Aorta (tissue), 5 donors: ENCODE results near the gene ZNF90. TPM values are rescaled to one million over a fixed set of nuclear protein-coding genes. Genes with fewer than 3 reads are reported as not detected.
A peak's percentile ranks its signal among the peaks of the same experiment; 100 is the strongest.
"Not testable (repeated sequence)": the region's sequence is repeated elsewhere in the genome, so short reads cannot be mapped to it uniquely, and the experiment has no call there.

ENCODE experiments used
- ATAC-seq: fragments of 200-7000 bp; cut with Tn5 transposase; one replicate; pipeline ENCODE4 v1.9.1; 2022; ENCODE audit warnings: moderate library complexity; ENCODE audit not compliant: low FRiP score
- DNase-seq, 2 donors: peaks; one replicate each; pipeline ENCODE4 v3.0.0-alpha.2; 2020
- H3K27ac ChIP-seq, 2 donors: one replicate each; pipeline ENCODE4 v1.5.1; 2013; ENCODE audit warnings: low read length in 2 of 2, mild to moderate bottlenecking in 2 of 2, moderate library complexity in 2 of 2, control low read depth in 1 of 2, inconsistent platforms in 1 of 2, low read depth in 1 of 2
- H3K27me3 ChIP-seq, 2 donors: one replicate each; pipeline ENCODE4 v1.6.1; 2013; ENCODE audit warnings: control low read depth in 1 of 2, low read length in 1 of 2, mild to moderate bottlenecking in 1 of 2, moderate library complexity in 1 of 2; ENCODE audit not compliant: insufficient read depth in 2 of 2, control insufficient read depth in 1 of 2
- H3K36me3 ChIP-seq, 2 donors: one replicate each; pipeline ENCODE4 v1.6.1; 2013; ENCODE audit warnings: control low read depth in 1 of 2, low read length in 1 of 2, mild to moderate bottlenecking in 1 of 2; ENCODE audit not compliant: insufficient read depth in 2 of 2, control insufficient read depth in 1 of 2
- H3K4me1 ChIP-seq, 2 donors: one replicate each; pipeline ENCODE4 v1.6.1; 2013; ENCODE audit warnings: low read length in 2 of 2, control low read depth in 1 of 2, mild to moderate bottlenecking in 1 of 2, moderate library complexity in 1 of 2; ENCODE audit not compliant: insufficient read depth in 2 of 2, control insufficient read depth in 1 of 2
- H3K4me3 ChIP-seq, 2 donors: one replicate each; pipeline ENCODE4 v1.5.1; 2013; ENCODE audit warnings: low read length in 2 of 2, control low read depth in 1 of 2, mild to moderate bottlenecking in 1 of 2
- H3K9me3 ChIP-seq: one replicate; pipeline ENCODE4 v1.6.1; 2013; ENCODE audit warnings: mild to moderate bottlenecking, low read length; ENCODE audit not compliant: control insufficient read depth
- WGBS, 2 donors: extraction: QIAGEN DNeasy Blood & Tissue Kit; methylation state at CpG; one replicate each; pipeline ENCODE4 v1.1.7; 2013; 5-methylcytosine and 5-hydroxymethylcytosine counted together
- intact Hi-C, 2 donors: fragments of 100-400 bp; cut with DNase I; formaldehyde crosslinking; loops; one replicate each; pipeline versions ENCODE4 v1.14.2 to v1.15.0; 2022
- polyA plus RNA-seq, 2 donors: library from polyadenylated mRNA; stranded (reverse); fragments of 200-250 nt; gene quantifications; one replicate each; pipeline ENCODE4 v1.2.3, GENCODE V29; 2013
- total RNA-seq, 2 donors: library from RNA; stranded (reverse); fragmentation: NEBNext Ultra II Directional; extraction: Animal tissue kit (Norgen Biotek cat#: 25700); gene quantifications; one replicate each; pipeline ENCODE4 v1.2.1, GENCODE V29; 2021
- donor health status: healthy with polysubstance abuse.
- donor health status: Bipolar disorder and iron deficiency.
- donor health status: DM: no; HTN: no; CAD: no.
- donor health status: DM: no; HTN: no; CAD: no.
- donor health status: DM: yes; HTN: yes; CAD: no.

Gene ZNF90
- total and polyA plus RNA-seq, 4 donors: 0.25 to 6.5 (median 2.0) TPM

DNA sequence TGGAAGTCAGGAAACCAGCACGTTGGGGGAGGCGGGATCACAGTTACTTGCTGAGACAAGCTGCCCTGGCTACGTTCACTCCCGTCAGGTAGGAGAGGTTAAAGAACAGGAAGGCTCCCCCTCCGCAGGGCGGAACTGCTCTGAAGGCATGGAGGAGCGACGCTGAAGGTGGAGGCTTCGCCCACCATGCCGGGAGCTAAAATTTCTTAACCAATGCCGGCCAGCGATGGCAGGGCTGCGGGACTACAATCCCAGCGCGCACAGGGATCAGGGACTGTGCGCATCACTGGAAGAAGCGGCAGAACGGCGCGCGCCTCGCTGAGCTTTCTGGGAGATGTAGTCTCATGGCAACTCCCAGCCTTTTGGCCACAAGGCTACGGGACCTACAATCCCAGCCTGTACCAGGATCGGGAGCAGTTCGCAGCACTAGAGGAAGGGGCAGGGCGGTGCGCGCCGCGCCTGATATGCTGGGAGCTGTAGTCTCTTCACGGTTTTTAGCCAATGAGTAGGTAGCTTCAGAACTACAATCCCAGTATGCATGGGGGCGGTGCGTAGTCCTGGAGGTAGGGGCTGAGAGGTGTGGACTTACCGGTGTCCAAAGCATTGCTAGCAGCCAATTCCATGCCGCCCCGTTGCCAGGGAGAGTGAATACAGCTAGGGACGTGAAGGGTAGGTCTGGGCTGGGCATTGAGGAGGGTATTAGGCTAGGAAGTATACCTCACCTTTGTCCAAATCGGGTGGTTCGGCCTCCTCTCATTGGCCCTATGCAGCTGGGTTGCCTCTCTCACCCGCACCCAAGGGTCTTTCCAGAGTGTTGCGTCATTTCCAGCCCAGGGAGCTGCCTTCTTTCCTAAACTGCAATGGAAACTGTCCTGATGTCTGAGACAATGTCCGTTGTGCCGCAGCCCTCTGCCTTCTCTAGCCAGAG, 25.7 kb upstream of the ZNF90 start:
- Histone ChIP-seq H3K4me3 (peak overlapping the region; percentile 37 to 51), H3K36me3 (no peaks in the 10 kb centered on the region), H3K4me1 (no peaks in the 10 kb centered on the region), H3K27me3 (no peaks in the 10 kb centered on the region), H3K9me3 (no peaks in the 10 kb centered on the region), H3K27ac (peak overlapping the region in 1 of 2 donors; percentile 73)
- intact Hi-C loops: loop anchor here in 1 of 2 donors (2.0 kb wide), 1 partner anchor 13 kb away; the partner anchor contains the start of gene ZNF682
- 1% methylated on average over 43 of the region's 43 CpGs for WGBS, 2 donors
- DNase-seq (peak; percentile 96 to 97), ATAC-seq (peak; percentile 99)

DNA sequence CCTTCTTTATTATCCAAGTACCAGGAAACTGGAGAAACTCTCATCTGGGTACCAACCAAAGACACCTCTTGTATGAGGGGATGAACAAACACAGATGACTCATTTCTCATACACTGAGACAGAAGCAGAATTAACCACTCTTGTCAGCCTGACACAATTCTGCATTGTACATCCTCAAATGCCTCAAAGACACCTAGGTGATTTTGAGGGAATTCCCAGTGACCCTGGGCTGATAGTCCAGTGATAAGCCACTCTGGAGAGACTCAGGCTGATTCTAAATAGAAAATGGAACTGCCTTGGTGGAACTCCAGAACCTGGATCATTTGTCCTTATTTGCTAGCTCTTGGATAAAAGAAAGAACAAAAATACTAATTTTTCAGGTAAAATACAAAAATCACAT, 19.1 kb upstream of the ZNF90 start:
- ATAC-seq, DNase-seq, H3K4me3 ChIP-seq, H3K4me1 ChIP-seq, H3K9me3 ChIP-seq, H3K27ac ChIP-seq, H3K27me3 ChIP-seq, H3K36me3 ChIP-seq, intact Hi-C loops: not testable (repeated sequence)

DNA sequence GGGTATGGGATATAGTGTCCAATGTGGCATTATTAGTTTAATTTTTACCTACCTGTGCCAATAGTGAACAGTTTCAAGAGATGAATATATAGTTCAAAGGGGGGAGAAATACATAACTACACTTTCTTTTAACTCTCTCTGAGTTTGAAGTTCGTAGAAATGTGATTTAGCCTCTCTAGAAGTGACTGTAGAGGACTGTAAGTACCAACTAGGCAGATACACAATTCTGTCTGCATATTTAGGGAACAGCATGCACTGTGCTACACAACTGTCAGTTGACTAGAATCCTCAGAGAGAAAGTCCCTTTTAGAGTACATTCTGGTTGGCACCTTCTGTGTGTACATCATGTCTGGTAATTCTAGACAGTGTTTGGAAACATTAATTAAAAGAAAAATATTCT, 17.5 kb upstream of the ZNF90 start:
- intact Hi-C loops: no loop called here
- Histone ChIP-seq H3K4me1 (no peaks in the 10 kb centered on the region), H3K27ac (no peak overlapping the region), H3K9me3 (no peaks in the 10 kb centered on the region), H3K27me3 (no peaks in the 10 kb centered on the region), H3K4me3 (no peak overlapping the region), H3K36me3 (no peaks in the 10 kb centered on the region)
- no peak for ATAC-seq
- WGBS, 2 donors: 61 to 63% methylated on average over 1 of the region's 1 CpG
- DNase-seq: no peak

DNA sequence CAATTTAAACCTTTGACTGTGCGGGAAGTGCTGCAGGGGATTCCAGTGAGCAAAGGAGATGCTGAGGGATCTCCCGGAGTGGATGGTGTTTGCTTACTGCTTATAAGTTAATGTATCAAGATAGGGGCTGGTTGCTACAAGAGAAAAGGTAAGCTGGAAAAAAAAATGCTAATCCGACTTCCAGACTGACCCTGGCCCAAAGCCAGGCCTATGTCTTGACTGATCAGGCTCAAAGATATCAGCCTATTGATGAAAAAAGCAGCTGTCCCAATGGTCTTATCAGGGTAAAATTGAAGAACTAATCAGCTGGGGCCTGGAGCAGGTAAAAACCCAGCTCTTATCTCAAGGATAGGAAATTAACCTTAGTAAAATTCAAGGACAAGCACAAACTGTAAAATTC, 10.9 kb upstream of the ZNF90 start:
- Histone ChIP-seq H3K36me3 (no peaks in the 10 kb centered on the region), H3K4me1 (no peaks in the 10 kb centered on the region), H3K9me3 (peaks cover 2% of the 10 kb centered on the region), H3K27me3 (no peaks in the 10 kb centered on the region), H3K27ac (no peak overlapping the region), H3K4me3 (no peak overlapping the region)
- DNase-seq: no peak
- WGBS, 2 donors: 39 to 55% methylated on average over 3 of the region's 3 CpGs
- ATAC-seq: no peak
- intact Hi-C loops: no loop called here

DNA sequence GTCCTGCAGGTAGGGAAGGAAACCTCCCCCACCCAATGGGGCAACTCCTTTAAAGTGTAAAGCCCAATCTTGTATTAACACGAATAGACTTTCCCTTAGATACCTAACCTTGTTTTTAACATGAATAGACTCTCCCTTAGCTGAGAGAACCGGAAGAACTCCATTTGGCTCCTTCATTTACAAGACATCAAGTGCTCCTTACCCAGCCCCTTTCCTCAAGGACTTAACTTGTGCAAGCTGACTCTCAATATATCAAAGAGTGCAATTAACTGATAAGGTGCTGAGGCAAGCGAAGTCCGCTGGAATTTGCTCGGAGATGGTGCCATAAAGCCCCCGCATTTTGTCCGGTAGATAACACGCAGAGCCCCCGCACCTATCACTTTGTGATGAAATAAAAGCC, 9.9 kb upstream of the ZNF90 start:
- intact Hi-C loops: no loop called here

DNA sequence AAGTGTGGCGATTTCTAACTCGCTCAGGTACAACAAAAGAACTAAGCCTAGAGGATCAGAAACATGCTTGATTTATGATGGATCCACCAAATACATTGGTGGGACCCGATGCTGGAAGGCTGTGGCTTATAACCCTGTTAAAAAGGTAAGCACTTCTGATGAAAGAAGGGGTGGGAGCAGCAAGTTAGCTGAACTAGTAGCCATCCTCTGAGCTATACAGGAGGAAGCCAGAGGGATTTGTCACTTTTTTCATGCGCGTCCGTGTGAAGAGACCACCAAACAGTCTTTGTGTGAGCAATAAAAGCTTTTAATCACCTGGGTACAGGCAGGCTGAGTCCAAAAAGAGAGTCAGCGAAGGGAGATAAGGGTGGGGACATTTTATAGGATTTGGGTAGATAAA, 9.2 kb upstream of the ZNF90 start:
- H3K9me3 ChIP-seq, ATAC-seq, H3K27ac ChIP-seq, DNase-seq, H3K36me3 ChIP-seq, H3K4me3 ChIP-seq, H3K27me3 ChIP-seq, H3K4me1 ChIP-seq, intact Hi-C loops: not testable (repeated sequence)
- WGBS, 2 donors: 13 to 23% methylated on average over 7 of the region's 7 CpGs

More for the DNA sequence above, 9.9 kb upstream of the ZNF90 start:
- DNase-seq (no peak), ATAC-seq (no peak)
- Histone ChIP-seq H3K4me1 (no peaks in the 10 kb centered on the region), H3K27me3 (no peaks in the 10 kb centered on the region), H3K9me3 (peaks cover 2% of the 10 kb centered on the region), H3K36me3 (no peaks in the 10 kb centered on the region), H3K27ac (no peak overlapping the region), H3K4me3 (no peak overlapping the region)
- WGBS, 2 donors: 6 to 14% methylated on average over 9 of the region's 9 CpGs

DNA sequence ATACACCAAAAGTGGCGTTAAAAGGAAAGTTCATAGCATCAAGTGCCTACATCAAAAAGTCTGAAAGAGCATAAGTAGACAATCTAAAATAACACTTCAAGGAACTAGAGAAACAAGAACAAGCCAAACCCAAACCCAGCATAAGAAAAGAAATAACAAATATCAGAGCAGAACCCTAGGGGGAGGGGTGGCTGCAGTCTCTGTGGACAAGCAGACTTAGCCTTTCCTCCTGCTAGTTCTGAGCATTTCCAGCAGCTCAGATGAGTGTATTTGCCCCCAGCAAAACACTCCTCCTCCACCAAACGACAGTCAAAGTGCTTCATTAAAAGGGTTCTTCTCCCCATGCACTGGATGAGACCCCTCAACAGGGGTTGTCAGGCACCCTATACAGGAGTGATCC, 7.1 kb upstream of the ZNF90 start:
- no peaks in the 10 kb centered on the region for H3K27me3 ChIP-seq
- WGBS, 2 donors: 55 to 59% methylated on average over 2 of the region's 2 CpGs
- intact Hi-C loops: no loop called here

DNA sequence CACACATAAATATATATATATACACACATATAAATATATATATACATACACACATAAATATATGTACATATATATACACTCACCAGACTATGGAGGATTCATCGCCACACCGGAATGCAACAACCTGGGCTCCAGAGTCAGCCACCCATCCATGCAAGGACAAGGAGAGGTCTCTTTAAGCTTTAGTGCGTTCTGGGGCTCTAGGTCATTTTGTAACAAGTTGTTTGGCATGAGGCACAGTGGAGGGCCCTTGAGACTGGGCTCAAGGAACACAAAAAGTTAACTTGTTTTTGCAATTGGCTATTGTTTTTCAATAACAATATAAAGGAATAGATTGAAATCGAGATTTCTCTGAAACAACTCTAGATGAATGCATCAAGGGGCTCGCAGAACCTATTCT, 4.9 kb upstream of the ZNF90 start:
- intact Hi-C loops: no loop called here
- 89 to 91% methylated on average over 5 of the region's 5 CpGs for WGBS, 2 donors
- Histone ChIP-seq H3K36me3 (no peaks in the 10 kb centered on the region), H3K27me3 (no peaks in the 10 kb centered on the region), H3K4me3 (no peak overlapping the region), H3K9me3 (peaks cover 2% of the 10 kb centered on the region), H3K4me1 (no peaks in the 10 kb centered on the region), H3K27ac (no peak overlapping the region)
- ATAC-seq (no peak), DNase-seq (no peak)

More for the DNA sequence above, 7.1 kb upstream of the ZNF90 start:
- no peak overlapping the region for H3K27ac ChIP-seq
- ATAC-seq (no peak), DNase-seq (no peak)
- H3K4me3 ChIP-seq: no peak overlapping the region
- H3K9me3 ChIP-seq: peaks cover 2% of the 10 kb centered on the region
- H3K4me1 ChIP-seq: no peaks in the 10 kb centered on the region
- H3K36me3 ChIP-seq: no peaks in the 10 kb centered on the region

DNA sequence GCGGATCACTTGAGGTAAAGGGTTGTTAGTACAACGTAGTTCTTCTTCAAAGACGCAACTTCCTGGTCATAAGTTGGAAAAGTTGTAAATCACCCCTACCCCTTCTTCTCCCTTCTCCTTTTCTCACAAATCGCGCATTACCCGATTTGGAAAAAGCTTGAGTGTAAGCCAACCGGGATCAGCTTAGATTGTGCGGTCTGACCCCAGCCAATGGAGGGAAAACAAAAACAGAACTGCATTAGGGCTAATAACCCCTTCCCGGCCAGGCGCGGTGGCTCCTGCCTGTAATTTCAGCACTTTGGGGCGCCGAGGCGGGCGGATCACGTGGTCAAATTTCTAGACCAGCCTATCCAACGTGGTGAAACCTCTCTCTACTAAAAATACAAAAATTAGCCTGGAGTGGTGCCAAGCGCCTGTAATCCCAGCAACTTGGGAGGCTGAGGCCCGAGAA, 806 bp downstream of the ZNF90 start:
- peak; percentile 49 to 78 for DNase-seq
- WGBS, 2 donors: 1% methylated on average over 19 of the region's 19 CpGs
- ATAC-seq: peak; percentile 58
- no peaks in the 10 kb centered on the region for H3K36me3 ChIP-seq
- no peak overlapping the region for H3K27ac ChIP-seq
- H3K27me3 ChIP-seq: no peaks in the 10 kb centered on the region
- intact Hi-C loops: loop anchor here in 1 of 2 donors (5.0 kb wide), 2 partner anchors 41 to 89 kb away; partner anchors contain the start of genes ZNF486 and ZNF682
- peak overlapping the region; percentile 0 to 47 for H3K4me3 ChIP-seq
- H3K4me1 ChIP-seq: no peaks in the 10 kb centered on the region
- no peaks in the 10 kb centered on the region for H3K9me3 ChIP-seq
